ENCODE data around the gene RPS21. TPM values are rescaled to one million over a fixed set of nuclear protein-coding genes. Genes with fewer than 3 reads are reported as not detected.
"Not testable (repeated sequence)": the region's sequence is repeated elsewhere in the genome, so short reads cannot be mapped to it uniquely, and the experiment has no call there.

The RPS21 gene
- total RNA-seq, 1 donor from 2014 or later = 1,907 TPM

DNA sequence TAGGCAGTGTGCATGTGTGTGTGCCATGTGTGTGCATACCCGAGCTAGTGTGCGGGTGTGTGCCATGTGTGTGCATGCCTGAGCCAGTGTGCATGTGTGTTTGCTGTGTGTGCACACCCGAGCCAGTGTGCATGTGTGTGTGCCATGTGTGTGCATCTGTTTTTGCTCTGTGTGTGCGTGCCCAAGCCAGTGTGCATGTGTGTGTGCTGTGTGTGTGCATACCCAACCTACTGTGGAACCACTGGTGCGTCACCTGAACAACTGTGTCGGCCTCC, 34.8 kb downstream of the RPS21 start:
- intact Hi-C loops (cut with micrococcal nuclease) = no loop called here
- no peak overlapping the region for H3K27ac Mint-ChIP-seq
- no peaks in the 10 kb centered on the region for H3K36me3 Mint-ChIP-seq (ENCODE audit: low read depth)
- no peaks in the 10 kb centered on the region for H3K9me3 Mint-ChIP-seq
- H3K4me3 Mint-ChIP-seq = no peak overlapping the region
- no peaks in the 10 kb centered on the region for H3K27me3 Mint-ChIP-seq (ENCODE audit: insufficient read depth)
- H3K4me1 Mint-ChIP-seq (ENCODE audit: low read depth) = no peaks in the 10 kb centered on the region
- no peak for DNase-seq (ENCODE audit: low spot score)

GRCh38 chr20:62422636-62423325, 35.9 kb downstream of the RPS21 start:
- no peak for DNase-seq (ENCODE audit: low spot score)
- Mint-ChIP-seq H3K27ac (no peak overlapping the region), H3K4me3 (no peak overlapping the region), H3K36me3 (ENCODE audit: low read depth) (no peaks in the 10 kb centered on the region), H3K27me3 (ENCODE audit: insufficient read depth) (no peaks in the 10 kb centered on the region), H3K4me1 (ENCODE audit: low read depth) (no peaks in the 10 kb centered on the region), H3K9me3 (no peaks in the 10 kb centered on the region)
- intact Hi-C loops (cut with micrococcal nuclease) = no loop called here

DNA sequence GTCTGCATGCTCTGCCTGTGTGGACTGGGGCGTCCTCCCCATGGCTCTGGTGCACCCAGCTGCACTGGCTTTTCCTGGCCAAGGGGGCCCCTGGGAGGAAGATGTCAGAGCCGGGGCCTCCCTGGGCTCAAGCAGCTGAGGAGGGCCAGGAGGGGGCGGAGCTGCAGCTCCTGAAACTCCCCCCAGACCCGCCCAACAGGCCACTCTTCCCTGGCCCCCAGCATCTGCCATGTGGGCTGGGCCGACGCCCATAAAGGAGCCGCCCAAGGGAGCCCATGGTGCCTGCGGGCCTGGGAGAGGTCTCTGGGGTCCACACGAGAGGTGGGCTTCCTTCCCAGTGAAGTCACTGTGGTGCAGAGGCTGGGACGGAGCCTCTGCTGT, 36.4 kb downstream of the RPS21 start:
- intact Hi-C loops (cut with micrococcal nuclease) = no loop called here
- DNase-seq (ENCODE audit: low spot score) = no peak
- Mint-ChIP-seq H3K27ac (no peak overlapping the region), H3K4me1 (ENCODE audit: low read depth) (no peaks in the 10 kb centered on the region), H3K27me3 (ENCODE audit: insufficient read depth) (no peaks in the 10 kb centered on the region), H3K9me3 (no peaks in the 10 kb centered on the region), H3K36me3 (ENCODE audit: low read depth) (no peaks in the 10 kb centered on the region), H3K4me3 (no peak overlapping the region)

GRCh38 chr20:62424249-62425107, 37.6 kb downstream of the RPS21 start:
- intact Hi-C loops (cut with micrococcal nuclease) = no loop called here
- DNase-seq (ENCODE audit: low spot score) = no peak
- Mint-ChIP-seq H3K4me1 (ENCODE audit: low read depth) (no peaks in the 10 kb centered on the region), H3K9me3 (no peaks in the 10 kb centered on the region), H3K27me3 (ENCODE audit: insufficient read depth) (no peaks in the 10 kb centered on the region), H3K36me3 (ENCODE audit: low read depth) (no peaks in the 10 kb centered on the region), H3K27ac (no peak overlapping the region), H3K4me3 (no peak overlapping the region)

DNA sequence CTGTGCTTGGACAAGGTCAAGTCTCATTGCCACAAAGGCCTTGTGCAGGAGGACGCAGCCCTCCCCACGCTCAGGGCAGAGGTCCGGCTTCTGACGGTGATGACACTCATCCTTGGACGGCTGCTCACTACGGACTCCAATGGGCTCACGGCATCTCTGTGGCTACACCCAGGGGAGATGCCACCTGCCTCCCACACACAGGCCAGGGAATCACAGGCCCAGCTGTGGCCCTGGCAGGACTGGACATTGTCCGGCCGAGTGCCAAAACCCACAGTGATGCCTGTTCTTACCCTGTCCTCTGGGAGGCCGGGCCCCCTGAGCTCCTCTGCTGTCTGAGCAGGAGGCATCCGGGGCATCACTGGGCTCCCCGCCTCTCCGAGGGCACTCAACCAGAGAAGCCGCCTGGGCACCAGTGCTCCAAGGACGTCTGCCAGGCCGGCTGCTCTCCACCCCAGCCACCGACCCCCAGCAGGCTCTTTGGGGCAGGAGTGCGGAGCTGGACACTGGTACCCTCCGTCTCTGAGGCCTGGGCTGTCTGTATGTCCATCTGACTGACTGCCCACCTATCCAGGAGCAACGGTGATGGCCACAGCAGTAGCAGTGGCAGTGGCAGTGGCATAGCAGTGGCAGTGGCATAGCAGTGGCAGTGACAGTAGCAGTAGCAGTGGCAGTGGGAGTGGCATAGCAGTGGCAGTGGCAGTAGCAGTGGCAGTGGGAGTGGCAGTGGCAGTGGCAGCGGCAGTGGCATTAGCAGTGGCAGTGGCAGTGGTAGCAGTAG, 38.6 kb downstream of the RPS21 start:
- Mint-ChIP-seq H3K27me3 (ENCODE audit: insufficient read depth) (no peaks in the 10 kb centered on the region), H3K27ac (no peak overlapping the region), H3K4me1 (ENCODE audit: low read depth) (no peaks in the 10 kb centered on the region), H3K4me3 (no peak overlapping the region), H3K36me3 (ENCODE audit: low read depth) (no peaks in the 10 kb centered on the region), H3K9me3 (no peaks in the 10 kb centered on the region)
- DNase-seq (ENCODE audit: low spot score) = no peak
- intact Hi-C loops (cut with micrococcal nuclease) = no loop called here

DNA sequence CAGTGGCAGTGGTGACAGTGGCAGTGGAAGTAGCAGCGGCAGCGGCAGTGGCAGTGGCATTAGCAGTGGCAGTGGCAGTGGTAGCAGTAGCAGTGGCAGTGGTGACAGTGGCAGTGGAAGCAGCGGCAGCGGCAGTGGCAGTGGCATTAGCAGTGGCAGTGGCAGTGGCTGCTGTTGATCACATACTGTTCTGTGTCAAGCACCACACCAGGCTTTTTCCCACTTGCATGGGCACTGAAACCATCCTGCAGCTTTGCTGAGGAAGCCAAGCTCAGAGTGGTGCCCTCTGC, 39.1 kb downstream of the RPS21 start:
- H3K9me3 Mint-ChIP-seq; H3K27ac Mint-ChIP-seq; H3K36me3 Mint-ChIP-seq (ENCODE audit: low read depth); DNase-seq (ENCODE audit: low spot score); H3K27me3 Mint-ChIP-seq (ENCODE audit: insufficient read depth); H3K4me3 Mint-ChIP-seq; intact Hi-C loops (cut with micrococcal nuclease); H3K4me1 Mint-ChIP-seq (ENCODE audit: low read depth): not testable (repeated sequence)

DNA sequence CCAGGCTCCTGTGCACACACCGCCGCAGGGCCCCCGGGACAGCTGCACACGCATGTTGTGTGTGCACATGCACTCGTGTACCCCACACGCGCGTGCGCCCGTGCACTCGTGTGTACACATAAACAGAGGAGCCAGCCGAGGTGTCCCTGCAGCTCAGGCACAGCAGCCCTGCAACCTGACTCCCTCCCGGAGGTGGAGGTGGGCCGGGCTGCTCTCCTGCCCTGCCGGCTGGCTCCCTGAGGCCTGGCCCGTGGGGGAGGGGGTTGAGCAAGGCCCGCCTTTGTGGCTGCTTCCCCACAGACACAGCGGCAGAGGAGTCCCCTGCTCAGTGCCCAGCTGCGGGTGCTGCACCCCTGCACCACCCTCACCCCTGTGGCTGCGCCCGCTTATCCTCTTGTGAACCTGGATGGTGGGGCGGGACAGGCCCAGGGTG, 39.8 kb downstream of the RPS21 start:
- H3K27me3 Mint-ChIP-seq (ENCODE audit: insufficient read depth) = no peaks in the 10 kb centered on the region

DNA sequence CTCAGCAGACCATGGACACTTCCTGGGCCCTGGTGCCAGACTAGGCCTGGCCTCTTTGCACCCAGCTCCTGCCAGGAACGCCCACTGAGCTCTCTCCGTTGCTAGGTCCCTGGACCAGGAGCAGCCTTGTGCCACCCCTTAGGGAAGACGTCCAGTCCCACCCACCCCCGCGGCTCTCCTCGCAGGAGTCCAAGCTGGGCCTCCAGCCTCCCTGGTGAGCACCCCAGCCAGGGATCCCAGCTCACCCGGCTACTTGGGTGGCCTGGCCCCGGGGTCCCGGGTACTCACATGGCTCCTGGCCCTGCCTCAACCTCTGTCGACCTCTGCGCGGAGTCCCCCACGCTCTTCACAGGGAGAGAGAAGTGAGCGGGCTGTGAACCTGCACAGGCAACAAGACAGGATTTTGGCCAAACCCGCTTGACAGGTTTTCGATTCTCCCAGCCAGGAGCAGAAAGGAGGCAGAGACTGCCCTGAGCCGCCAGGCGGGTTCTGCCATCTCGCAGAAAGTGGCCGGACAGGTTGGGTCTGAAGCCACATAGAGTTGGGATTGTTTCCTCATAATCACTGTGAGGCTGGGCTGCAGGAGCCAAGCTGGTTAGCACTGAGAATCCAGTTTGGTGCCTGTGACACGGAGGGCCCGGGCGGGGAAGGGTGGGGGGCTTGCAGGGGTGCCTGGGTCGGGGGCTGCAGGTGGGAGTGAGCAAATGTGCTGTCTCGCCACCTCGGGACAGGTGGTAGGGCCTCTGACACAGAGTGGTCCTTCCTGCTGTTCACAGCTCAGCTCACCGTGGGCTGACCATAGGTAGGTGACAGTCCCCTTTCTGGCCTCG, 40.5 kb downstream of the RPS21 start, which contains the start of gene RBBP8NL:
RBBP8NL (minus strand) TSS at position 368 of the 830 bp plus-strand sequence. CDS start 7,892 bp downstream, outside the sequence.
- no peak within 1 kb of the TSS for H3K27ac Mint-ChIP-seq
- intact Hi-C loops (cut with micrococcal nuclease) = no loop called here
- no peaks in the 10 kb centered on the region for H3K4me1 Mint-ChIP-seq (ENCODE audit: low read depth)
- no peak for DNase-seq (ENCODE audit: low spot score)
- H3K9me3 Mint-ChIP-seq = no peaks in the 10 kb centered on the region
- H3K36me3 Mint-ChIP-seq (ENCODE audit: low read depth) = no peaks in the 10 kb centered on the region
- H3K27me3 Mint-ChIP-seq (ENCODE audit: insufficient read depth) = no peaks in the 10 kb centered on the region
- H3K4me3 Mint-ChIP-seq = no peak within 1 kb of the TSS

More for the DNA sequence above, 39.8 kb downstream of the RPS21 start:
- Mint-ChIP-seq H3K27ac (no peak overlapping the region), H3K4me3 (no peak overlapping the region), H3K9me3 (no peaks in the 10 kb centered on the region), H3K36me3 (ENCODE audit: low read depth) (no peaks in the 10 kb centered on the region), H3K4me1 (ENCODE audit: low read depth) (no peaks in the 10 kb centered on the region)
- no peak for DNase-seq (ENCODE audit: low spot score)
- intact Hi-C loops (cut with micrococcal nuclease) = no loop called here

DNA sequence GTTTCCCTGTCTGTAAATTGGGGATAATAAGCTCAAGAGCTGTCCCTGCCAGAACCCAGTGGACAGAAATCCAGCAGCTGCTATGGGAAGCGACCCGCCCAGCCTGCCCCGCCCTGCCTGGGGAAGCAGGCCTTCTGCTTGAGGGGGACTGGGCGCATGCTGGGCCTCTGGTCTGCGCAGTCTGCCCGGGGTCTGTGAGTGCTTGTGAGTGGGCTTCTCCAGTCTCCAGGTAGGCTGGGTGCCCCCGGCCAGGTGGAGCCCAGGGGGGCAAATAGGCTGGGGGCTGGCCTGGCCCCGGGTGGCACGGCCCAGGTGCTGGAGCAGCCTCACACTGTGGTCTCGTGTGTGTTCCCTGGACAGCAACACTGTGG, 41.1 kb downstream of the RPS21 start:
- Mint-ChIP-seq H3K4me3 (no peak overlapping the region), H3K27me3 (ENCODE audit: insufficient read depth) (peaks cover 5% of the 10 kb centered on the region), H3K36me3 (ENCODE audit: low read depth) (no peaks in the 10 kb centered on the region), H3K4me1 (ENCODE audit: low read depth) (no peaks in the 10 kb centered on the region), H3K9me3 (no peaks in the 10 kb centered on the region), H3K27ac (no peak overlapping the region)
- DNase-seq (ENCODE audit: low spot score) = no peak
- intact Hi-C loops (cut with micrococcal nuclease) = no loop called here

GRCh38 chr20:62428396-62429295, 41.7 kb downstream of the RPS21 start:
- intact Hi-C loops (cut with micrococcal nuclease) = no loop called here
- H3K27ac Mint-ChIP-seq = no peak overlapping the region
- no peaks in the 10 kb centered on the region for H3K36me3 Mint-ChIP-seq (ENCODE audit: low read depth)
- H3K4me1 Mint-ChIP-seq (ENCODE audit: low read depth) = no peaks in the 10 kb centered on the region
- no peaks in the 10 kb centered on the region for H3K9me3 Mint-ChIP-seq
- DNase-seq (ENCODE audit: low spot score) = no peak
- H3K4me3 Mint-ChIP-seq = no peak overlapping the region
- peaks cover 5% of the 10 kb centered on the region for H3K27me3 Mint-ChIP-seq (ENCODE audit: insufficient read depth)

DNA sequence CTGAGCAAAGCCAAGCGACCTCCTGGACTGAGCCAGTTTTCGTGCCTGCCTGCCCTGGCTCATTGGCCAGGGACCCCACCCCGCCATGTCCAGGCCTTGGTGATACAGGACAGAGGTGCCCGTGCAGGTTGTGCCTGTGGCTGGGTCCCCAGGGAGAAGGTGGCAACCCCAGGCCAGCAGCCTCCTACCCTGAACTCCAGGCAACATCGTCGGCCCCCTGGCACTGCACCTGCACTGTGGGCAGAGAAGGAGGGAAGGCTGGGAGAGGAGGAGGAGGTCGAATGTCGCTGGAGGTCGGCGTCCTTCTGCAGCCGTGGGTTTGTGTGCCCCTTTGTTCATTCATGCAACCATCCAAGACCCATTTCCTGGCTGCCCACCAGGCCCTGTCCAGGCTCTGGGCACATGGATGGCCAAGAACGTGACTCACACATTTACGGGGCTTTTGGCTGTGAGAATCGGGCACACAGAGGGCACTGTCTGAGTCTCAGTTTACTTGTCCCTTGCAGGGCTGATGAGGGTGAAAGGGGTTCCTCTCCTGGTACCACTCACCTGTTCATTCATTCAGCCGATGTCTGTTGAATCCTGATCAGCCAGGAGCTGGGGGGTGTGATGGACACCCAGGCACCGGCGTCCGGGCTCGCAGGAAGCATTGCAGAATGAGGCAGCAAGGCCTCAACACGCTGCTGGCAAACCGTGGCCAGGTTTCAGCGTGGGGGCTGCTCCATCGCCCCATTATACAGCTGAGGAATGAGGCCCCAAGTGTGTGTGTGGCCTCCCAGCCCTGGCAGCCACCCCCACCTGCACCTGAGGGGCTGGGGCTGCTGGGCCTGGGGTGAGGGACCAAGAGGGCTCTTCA, 42.8 kb downstream of the RPS21 start:
- no peak for DNase-seq (ENCODE audit: low spot score)
- no peaks in the 10 kb centered on the region for H3K36me3 Mint-ChIP-seq (ENCODE audit: low read depth)
- H3K27me3 Mint-ChIP-seq (ENCODE audit: insufficient read depth) = peaks cover 8% of the 10 kb centered on the region
- H3K4me1 Mint-ChIP-seq (ENCODE audit: low read depth) = no peaks in the 10 kb centered on the region
- H3K27ac Mint-ChIP-seq = no peak overlapping the region
- no peak overlapping the region for H3K4me3 Mint-ChIP-seq
- H3K9me3 Mint-ChIP-seq = no peaks in the 10 kb centered on the region
- intact Hi-C loops (cut with micrococcal nuclease) = no loop called here
